GM18519 (cell line): ENCODE results near the gene NBPF3.

Experiments used
- ATAC-seq: cut with Tn5 transposase; IDR thresholded peaks from one replicate; pipeline ENCODE4 v1.9.1; 2021; ENCODE audit warnings: mild to moderate bottlenecking, moderate library complexity; ENCODE audit not compliant: unreplicated experiment, low FRiP score

Gene NBPF3

DNA sequence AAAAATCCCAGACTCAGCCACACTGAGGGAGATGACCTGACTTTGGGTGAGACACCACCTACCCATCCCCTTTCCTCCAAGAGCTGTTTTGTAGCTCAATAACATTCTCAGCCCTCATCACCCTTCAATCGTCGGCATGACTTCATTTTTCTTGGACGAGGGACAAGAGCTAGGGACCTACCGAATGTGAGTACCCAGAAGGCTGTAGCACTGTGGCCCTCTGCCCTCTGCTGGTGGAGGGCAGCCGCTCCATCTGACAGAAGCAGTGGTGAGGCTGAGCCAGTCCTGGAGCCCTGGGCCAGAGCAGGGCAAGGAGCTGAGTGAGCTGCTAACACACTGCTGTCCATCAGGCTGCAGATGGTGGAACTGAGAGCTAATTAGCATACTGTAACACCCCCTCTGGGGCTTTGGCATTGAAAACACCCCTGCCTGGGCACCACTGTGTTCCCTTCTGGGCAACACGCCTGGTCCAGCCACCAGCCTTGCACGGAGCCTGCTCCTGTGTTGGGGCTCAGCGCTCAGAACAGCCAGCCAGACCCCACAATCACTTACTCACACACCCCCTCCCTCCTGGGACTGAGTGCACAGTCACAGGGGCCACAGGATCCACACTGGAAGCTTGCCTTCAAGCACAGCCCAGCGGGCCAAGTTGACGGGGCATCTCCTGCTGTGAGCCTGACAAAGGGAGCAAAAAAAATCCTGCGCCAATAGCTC, 51.0 kb downstream of the NBPF3 start:
- no peak for ATAC-seq

DNA sequence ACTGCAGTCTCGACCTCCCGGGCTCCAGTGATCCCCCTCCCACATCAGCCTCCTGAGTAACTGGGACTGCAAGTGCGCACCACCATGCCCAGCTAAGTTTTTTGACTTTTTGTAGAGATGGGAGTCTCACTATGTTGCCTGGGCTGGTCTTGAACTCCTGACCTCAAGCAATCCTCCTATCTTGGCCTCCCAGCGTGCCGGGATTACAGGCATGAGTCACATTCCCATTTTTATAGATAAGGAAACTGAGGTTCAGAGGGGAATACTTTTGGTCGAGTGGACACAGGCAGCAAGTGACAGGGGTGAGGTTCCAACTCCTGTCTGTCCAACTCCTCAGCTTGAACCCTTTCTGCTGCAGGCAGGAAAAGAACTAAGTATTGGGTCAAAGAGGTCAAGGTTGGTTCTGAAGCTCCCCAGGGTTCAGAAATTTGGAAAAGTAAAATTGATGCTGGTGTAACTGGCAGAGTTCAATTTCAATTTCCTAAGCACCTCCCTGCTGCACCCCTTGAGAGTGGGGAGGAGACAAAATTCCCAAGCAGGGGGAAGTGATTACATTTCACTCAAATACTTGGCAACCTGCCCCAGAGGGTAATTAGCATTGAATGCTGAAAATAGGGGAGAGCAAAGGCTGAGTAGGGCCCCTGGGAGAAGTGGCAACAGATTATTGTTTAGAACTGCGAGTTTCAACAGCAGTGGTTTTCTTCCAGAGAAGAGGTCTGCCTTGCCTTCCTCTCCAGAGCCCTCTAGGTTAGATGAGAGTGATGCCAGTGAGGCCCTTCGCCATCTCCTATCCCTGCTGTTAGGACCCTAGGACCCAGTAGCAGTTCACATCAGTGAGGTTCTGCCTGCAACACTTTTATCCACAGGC, 51.8 kb downstream of the NBPF3 start:
- ATAC-seq, result no peak

DNA sequence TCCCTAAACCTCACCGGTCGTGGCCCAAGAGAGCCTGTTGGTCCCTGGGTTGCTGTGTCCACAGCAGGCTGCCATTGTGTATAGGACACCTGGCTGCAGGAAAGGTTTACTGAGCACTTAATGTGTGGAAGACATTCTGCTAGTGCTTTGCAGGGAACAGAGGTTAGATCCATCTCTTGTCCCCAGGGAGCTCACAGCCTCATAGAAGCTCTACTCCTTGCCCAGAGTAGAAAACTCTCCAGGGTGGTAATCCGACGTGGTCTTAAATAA, 52.4 kb downstream of the NBPF3 start:
- ATAC-seq, result no peak

DNA sequence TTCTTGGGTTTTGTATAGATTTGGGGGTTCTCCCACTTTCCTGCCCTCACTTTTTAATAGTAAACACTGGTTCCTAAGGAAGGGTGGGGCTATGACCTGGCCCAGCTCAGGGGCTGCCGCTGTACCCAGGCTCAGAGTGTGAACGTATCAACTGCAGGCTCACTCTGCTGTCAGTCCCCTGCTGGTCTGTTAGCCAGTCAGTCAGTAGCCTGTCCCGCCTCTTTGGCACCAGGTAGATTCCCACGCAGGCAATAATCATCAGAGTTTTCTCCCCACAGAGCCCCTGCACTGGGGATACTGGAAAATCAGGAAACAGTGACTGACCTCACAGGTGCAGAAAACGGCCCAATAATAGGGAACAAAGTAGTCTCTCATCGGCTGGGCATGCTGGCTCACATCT, 54.3 kb downstream of the NBPF3 start:
- ATAC-seq, result no peak

DNA sequence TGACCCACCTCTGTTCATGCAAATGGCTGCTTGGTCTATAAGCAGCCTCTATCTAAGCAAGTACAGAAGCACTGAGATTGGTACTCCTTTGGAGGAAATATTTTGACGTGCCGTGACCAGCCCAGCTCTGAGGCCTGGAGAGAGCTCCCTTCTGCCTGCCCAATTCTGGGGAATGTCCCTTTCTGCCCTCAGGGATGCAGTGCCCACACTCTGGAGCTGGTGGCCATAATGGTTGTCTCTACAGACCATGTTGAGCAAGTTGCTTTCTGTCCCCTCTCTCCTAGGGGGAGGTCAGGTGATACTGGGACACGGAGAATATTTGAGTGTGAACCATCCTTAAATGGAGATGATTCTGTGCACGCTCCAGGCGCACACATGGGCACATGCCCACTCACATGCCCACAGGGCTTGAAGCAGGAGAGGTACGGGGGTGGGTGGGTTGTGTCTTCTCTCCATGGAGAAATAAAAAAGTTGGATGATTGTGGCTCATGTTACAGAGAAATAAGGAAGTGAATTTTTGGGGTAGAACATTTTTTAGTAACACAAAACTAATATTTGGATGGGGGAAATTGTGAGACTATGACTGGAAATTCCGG, 55.4 kb downstream of the NBPF3 start:
- ATAC-seq, result no peak

DNA sequence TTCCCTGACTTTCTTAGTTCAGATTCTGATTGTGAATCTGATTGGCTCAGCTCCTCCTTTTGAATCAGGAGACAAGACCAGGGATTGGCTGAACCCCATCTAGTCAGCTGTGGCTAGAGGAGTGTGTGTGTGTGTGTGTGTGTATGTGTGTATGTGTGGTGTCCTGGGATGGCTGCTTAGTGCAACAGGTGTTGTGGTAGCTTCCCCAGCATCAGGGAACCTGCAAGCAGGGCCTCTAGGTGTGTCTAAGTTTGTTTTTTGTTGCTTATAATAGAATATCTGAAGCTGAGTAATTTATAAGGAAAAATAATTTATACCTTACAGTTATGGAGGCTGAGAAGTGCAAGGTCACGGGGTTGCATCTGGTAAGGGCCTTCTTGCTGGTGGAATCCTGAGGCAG, 56.1 kb downstream of the NBPF3 start:
- no peak for ATAC-seq

DNA sequence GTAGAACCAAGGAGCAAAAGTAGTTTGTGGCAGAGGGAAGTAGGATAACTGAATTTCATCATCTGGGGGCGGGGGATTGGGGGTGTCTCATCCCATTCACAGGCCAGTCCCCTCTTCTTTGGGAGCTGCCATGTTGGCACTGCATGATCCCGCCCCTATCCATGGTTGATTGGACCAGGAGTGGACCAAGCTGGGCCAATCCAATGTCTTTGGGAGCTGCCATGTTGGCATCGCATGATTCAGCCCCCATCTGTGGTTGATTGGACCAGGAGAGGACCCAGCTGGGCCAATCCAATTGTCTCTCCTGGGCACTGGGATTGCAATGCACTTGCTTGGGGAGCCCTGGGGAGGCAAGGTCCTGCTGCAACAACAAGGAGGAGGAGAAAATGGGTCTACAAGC, 56.9 kb downstream of the NBPF3 start:
- ATAC-seq, result no peak

DNA sequence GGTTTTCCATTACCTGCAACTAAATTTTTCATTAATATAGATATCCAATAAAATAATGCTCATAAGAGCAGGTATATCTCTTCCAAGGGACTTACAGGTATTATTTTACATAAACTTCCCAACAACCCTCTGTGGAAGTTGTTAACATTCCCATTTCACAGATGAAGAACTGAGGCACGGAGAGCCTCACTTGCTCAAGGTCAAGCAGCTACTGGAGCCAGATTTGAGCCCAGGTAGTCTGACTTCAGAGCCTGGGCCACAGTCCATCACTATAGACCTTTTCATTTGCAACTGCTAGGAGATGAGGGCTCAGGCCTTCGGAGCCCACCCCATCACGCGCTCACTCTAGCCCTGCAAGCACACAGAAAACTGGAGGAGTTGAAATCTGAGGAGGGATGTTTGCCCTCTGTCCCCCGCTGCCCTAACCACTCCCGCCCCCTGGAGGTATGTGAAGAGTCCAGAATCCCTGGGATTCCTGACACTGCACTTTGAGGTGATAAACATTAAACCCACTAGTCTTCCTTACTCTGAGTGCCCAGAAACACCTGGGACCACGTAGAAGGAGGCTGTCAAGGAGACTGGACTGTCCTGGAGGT, 57.6 kb downstream of the NBPF3 start:
- no peak for ATAC-seq

DNA sequence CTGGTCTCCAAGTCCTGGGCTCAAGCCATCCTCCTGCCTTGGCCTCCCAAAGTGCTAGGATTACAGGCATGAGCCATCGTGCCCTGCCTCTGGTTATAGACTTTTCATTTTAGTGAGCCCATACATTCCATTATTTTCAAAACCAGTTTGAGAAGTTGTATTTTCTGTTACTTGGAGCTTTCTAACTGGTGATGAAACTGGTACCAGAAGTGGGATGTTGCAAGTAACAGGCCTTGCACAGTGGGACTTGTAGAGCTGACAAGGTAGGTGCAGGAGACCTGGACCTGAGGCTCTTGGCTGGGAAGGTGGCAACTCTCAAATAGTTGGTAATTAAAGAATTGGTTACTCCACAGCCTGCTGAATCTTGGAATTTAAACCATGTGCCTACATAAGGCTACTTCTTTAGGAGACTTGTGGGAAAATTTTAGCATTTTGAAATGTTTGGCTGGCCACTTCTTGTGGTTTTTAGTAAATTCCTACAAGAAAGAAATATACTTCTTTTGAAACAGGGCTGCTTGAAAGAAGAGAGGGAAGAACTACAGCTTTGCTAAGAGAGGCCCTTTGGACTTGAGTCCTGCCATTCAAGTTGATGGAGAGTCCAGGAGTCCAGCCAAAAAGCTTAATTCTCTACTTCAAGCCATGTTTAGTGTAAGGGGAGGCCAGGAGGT, 59.5 kb downstream of the NBPF3 start:
- ATAC-seq, result no peak

DNA sequence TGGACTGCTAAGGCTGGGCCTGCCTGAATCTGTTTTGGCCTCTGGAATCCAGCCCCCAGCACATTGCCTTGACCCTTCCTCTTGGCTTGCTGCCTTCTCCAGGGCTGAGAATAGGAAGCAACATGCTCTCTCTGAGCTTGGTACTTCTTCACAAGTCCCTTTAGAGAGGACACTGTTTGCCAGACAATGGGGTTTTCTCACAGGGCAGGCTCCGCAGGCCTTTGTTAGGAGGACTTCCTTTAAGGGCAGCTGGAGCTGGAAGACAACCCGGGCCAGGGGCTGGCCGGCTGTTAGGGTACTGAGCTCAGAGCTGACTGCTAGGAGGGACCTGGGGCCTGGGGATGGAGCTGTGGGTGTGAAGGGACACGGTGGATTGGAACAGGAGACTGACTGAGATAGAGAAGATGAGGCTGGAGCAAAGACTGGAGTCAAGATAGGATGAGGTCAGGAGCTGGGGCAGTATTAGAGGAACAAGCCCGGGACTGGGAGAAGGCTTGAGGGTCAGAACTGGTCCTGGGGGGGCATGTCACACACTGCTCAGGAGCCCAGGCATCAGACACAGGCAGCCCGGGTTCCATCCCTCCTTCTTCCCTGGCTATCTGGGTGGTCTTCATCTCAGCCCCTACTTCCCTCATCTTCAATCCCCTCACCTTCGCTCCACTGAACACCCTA, 63.9 kb downstream of the NBPF3 start:
- ATAC-seq, result no peak

DNA sequence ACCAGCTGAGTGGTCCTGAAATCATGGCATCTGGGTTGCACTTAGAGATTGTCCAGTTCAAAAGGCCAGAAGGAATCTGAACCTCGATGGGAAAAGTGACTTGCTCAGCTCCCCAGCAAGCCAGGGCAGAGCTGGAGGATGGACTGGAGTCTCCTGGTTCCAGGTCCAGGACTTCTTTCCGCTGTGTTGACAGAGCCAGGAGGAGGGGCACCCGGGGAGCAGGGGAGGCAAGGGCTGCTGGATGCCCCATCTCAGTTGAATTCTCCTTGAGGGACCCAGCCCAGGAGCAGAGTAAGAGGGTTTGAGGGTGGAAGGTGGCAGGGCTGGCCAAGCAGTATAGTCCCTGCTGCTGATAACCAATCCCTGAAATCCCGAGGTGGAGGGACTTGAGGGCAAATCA, 66.9 kb downstream of the NBPF3 start:
- ATAC-seq, result no peak

DNA sequence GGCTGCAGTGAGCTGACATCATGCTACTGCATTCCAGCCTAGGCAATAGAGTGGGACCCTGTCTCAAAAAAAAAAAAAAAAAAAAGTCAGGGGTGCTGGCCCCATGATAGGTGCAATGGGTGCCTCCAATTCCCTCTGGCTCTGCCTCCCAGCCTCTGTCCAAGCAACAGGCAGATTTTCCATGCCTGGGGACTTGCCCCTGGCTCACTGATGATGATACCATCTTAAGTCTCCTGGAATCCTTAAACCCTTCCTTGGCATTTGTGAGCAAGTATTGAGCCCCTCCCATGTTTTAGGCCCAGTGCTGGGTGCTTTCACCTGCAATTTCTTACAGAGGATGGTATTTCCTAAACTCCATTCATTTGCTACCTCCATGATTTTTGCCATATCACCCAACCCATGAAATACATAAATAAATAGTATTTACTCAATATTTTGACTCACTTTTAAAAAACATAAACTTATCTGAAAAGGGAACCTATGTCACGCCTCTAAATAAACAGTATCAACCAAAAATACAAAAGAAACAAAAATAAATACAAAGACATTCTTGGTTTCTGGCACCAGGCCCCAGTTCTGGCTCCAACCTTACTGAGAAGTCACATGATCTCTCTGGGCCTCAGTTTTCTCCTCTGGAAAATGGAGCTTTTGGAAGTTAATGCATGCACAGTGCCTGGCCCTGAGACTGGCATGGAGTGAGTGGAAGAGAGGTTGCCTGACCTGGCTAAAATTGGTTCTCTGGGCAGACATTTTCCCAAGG, 67.8 kb downstream of the NBPF3 start:
- no peak for ATAC-seq

DNA sequence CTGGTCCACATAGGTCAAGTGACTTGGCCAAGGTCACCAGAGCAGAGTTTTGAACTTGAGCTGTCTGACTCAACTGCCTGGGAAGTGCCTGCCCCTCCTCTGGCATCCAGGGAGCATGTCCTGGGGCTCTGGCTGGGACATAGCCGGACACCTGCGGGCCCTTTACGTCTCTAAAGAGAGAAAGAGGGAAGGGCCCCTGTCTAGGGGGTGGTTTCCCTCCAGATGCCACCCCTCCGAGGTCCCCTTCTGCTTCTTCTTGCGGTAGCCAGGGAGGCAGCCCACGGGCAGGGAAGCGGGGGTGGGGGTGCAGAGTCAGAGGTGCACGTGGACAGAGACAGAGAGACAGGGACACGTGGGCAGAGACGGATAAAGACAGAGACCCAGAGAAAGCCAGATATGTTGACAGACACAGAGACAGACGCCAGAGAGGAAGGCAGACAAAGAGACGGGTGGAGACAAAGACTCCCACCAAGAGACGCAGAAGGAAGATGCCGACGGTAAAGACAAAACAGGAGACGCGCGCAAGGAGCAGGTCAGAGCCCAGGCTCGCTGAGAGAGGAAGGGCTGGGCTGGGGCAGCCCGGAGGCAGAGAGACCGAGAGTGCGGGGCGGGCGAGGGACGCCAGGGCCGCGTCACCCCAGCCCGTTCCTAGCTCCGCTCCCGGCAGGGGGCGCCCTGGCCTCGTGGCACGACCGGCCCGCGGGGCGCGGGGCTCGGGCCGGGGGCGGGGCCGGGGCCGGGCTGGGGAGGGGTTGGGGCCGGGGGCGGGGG, 68.8 kb downstream of the NBPF3 start:
- ATAC-seq, result no peak

DNA sequence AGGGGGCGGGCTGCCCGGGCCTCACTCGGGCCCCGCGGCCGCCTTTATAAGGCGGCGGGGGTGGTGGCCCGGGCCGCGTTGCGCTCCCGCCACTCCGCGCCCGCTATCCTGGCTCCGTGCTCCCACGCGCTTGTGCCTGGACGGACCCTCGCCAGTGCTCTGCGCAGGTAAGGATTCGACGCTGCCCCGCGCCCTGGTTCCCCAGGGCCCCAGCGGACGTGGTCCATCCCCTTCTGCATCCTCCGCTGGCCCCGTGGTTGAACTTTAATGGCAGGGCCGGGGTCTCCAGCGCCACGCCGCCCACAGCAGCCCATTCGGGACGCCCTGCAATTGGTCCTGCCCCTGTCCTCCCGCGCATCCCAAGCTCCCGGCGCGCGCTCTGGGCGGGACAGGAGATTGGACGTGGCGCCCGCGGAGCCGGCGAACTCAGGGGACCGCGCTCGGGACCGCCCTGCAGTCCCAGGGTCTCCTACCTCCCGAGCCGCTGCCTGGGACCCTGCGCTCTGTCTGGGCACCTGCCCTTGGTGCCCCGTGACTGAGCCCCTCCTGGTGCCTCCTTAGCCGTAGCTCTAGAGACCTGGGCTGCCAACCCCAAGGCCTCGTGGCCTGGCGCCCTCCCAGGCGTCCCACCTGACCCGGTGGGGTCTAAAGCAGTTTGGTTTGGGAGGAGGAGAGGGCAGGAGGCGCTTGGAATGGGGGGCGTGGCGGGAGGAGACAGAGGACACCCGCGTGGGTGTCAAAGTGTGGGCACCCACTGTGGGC, 69.6 kb downstream of the NBPF3 start, which contains the start of gene ALPL:
Gene ALPL, plus strand, starts transcription at position 73 of the 762 bp plus-strand sequence. CDS start 44,659 bp downstream, outside the sequence.
- ATAC-seq, result no peak

DNA sequence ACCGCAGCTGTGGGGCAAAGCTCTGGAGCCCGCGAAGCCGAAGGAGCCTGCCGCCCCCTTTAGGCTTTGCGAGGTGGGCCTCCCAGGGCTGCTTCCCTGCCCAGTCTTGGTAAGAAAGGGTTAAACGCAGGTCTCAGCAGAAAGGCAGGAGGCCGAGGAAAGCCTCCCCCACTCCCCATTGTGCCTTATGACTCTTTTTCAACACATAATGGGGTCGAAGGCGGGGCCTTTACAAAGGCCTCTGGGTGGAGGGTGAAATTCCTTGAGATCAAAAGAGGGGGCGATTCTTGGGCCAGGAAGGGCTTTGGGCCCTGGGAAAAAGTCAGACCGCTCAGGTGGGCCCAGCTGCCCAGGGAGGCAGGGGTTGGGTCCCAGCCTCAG, 70.2 kb downstream of the NBPF3 start:
- no peak for ATAC-seq

DNA sequence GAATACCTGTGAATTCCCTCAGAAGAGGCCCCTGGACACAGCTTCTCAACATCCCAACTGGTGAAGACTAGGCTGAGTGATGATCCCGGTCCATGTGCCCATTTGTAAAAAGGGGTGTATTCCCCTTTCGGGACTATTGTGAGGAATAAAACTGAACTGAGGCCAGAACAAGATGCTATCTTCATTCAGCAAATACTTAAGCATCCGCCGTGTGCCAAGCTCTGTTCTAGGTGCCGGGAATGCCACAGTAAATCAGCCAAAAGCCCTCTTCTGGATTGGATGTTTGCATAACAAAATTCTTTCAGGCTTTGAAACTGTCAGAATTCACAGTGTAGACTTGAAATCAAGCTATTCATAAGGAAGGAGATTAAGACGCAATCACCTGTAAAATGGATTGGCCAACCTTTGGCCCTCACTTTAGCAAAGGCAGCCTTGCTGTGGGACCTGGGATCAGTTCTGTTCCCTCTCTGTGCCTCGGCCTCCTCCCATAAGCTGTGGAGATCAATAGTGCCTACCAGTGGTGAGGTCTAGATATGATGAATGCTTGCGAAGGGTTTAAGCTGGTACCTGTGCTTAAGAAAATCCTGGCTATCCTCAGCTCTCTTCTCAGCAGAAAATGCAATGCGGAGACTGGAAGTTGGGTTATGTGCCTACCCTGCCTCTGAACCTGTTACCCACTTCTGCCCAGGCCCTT, 71.1 kb downstream of the NBPF3 start:
- ATAC-seq, result no peak
